PC-3 (cell line): ENCODE measurements around the gene URM1. TPM values are rescaled to one million over a fixed set of nuclear protein-coding genes. Genes with fewer than 3 reads are reported as not detected.

Source experiments
- ATAC-seq: fragments of 200-7000 bp; cut with Tn5 transposase; 2 replicates; pipeline ENCODE4 v1.9.1; 2020; ENCODE audit warnings: mild to moderate bottlenecking, moderate library complexity
- BruUV-seq: library from RNA; stranded (reverse); fragments of 400-500 nt; replicated peaks from 2 replicates; lab custom pipeline; 2021; lab: Mats Ljungman, UMichigan
- CTCF ChIA-PET: fragments of 300-600 bp; sonication (Branson Sonifier 250); formaldehyde crosslinking; loops from one replicate; lab custom pipeline; 2022; ENCODE audit warnings: antibody characterized with exemption; lab: Charles Lee
- POLR2A ChIA-PET: fragments of 300-600 bp; sonication (Branson Sonifier 250); formaldehyde crosslinking; loops from one replicate; lab custom pipeline; 2022; ENCODE audit warnings: antibody characterized with exemption; ENCODE audit not compliant: unreplicated experiment; lab: Charles Lee
- DNase-seq: peaks from one replicate; pipeline ENCODE4 v3.0.0-alpha.2; 2015
- H2AFZ ChIP-seq: fragments of 300-600 bp; sonication (generic); 2 replicates; pipeline ENCODE4 v1.6.0; 2016; ENCODE audit warnings: antibody characterized with exemption, low read length
- H3F3A ChIP-seq: fragments of 300-600 bp; sonication (generic); one replicate; pipeline ENCODE4 v1.6.0; 2017; ENCODE audit warnings: antibody characterized with exemption, low read length, control low read depth, mild to moderate bottlenecking; ENCODE audit not compliant: unreplicated experiment
- H3K27ac ChIP-seq: fragments of 300-600 bp; sonication (generic); 2 replicates; pipeline ENCODE4 v1.5.1; 2016; ENCODE audit warnings: mild to moderate bottlenecking, low read length
- H3K27me3 ChIP-seq: fragments of 300-600 bp; sonication (generic); 2 replicates; pipeline ENCODE4 v1.6.1; 2016; ENCODE audit warnings: low read length, mixed read lengths
- H3K36me3 ChIP-seq: fragments of 300-600 bp; sonication (generic); 2 replicates; pipeline ENCODE4 v1.6.1; 2016; ENCODE audit warnings: low read depth, mixed run types, low read length, mixed read lengths
- H3K4me1 ChIP-seq: fragments of 300-600 bp; sonication (generic); 2 replicates; pipeline ENCODE4 v1.5.1; 2016; ENCODE audit warnings: low read length; ENCODE audit not compliant: insufficient read depth
- H3K4me2 ChIP-seq: fragments of 300-600 bp; sonication (generic); 2 replicates; pipeline ENCODE4 v1.6.0; 2016; ENCODE audit warnings: low read length
- H3K4me3 ChIP-seq: fragments of 300-600 bp; sonication (generic); 2 replicates; pipeline ENCODE4 v1.5.1; 2016; ENCODE audit warnings: mild to moderate bottlenecking, low read length, mixed read lengths
- H3K79me2 ChIP-seq: fragments of 300-600 bp; sonication (generic); 2 replicates; pipeline ENCODE4 v1.6.1; 2017; ENCODE audit warnings: low read length, mixed read lengths
- H3K9ac ChIP-seq: fragments of 300-600 bp; sonication (generic); 2 replicates; pipeline ENCODE4 v1.6.0; 2016; ENCODE audit warnings: mild to moderate bottlenecking, low read length
- H3K9me2 ChIP-seq: fragments of 300-600 bp; sonication (generic); replicated peaks from 2 replicates; pipeline ENCODE4 v1.6.1; 2016; ENCODE audit warnings: mixed run types, low read length, mixed read lengths
- H3K9me3 ChIP-seq: fragments of 300-600 bp; sonication (generic); 2 replicates; pipeline ENCODE4 v1.6.1; 2016; ENCODE audit warnings: low read length, mixed read lengths
- H4K20me1 ChIP-seq: fragments of 300-600 bp; sonication (generic); 2 replicates; pipeline ENCODE4 v1.6.1; 2016; ENCODE audit warnings: low read length, mixed read lengths
- CTCF ChIP-seq: fragments of 300-600 bp; sonication (generic); conservative IDR thresholded peaks from 2 replicates; pipeline ENCODE4 v1.5.1; 2017; ENCODE audit warnings: antibody characterized with exemption, low read depth, mild to moderate bottlenecking, low read length
- EZH2 ChIP-seq: fragments of 300-600 bp; sonication (generic); IDR thresholded peaks from one replicate; pipeline ENCODE4 v1.6.1; 2017; ENCODE audit warnings: antibody characterized with exemption, mild to moderate bottlenecking, low read length; ENCODE audit not compliant: unreplicated experiment
- EZH2phosphoT487 ChIP-seq: fragments of 300-600 bp; sonication (generic); IDR thresholded peaks from 2 replicates; pipeline ENCODE4 v1.6.1; 2018; ENCODE audit warnings: mild to moderate bottlenecking, antibody characterized with exemption, low read length, borderline replicate concordance
- intact Hi-C: fragments of 100-400 bp; cut with micrococcal nuclease; formaldehyde crosslinking; loops from 2 replicates; pipeline ENCODE4 v1.9.0; 2023
- total RNA-seq: library from RNA; depleted of rRNA; stranded (reverse); fragments of >200 nt; gene quantifications from 2 replicates; pipeline ENCODE4 v1.2.3, GENCODE V29; 2014

Gene URM1
- total RNA-seq, 1 experiment from 2014 or later, result 29.1 TPM

GRCh38 chr9:128362774-128363173 is 8.4 kb upstream of the URM1 start:
- BruUV-seq, result no TSS peak
- H3K4me1 ChIP-seq, result peaks cover 12% of the 10 kb centered on the region
- no peak overlapping the region for H2AFZ ChIP-seq
- H3K27ac ChIP-seq, result no peak overlapping the region
- DNase-seq (no peak), ATAC-seq (no peak)
- intact Hi-C loops, result loop anchor here (5.0 kb wide), 2 partner anchors 50 to 65 kb away; no protein-coding TSS in a partner anchor
- TF ChIP-seq EZH2 (no peak), CTCF (no peak), EZH2phosphoT487 (no peak)
- H3K36me3 ChIP-seq, result no peaks in the 10 kb centered on the region
- no peak overlapping the region for H3K9ac ChIP-seq
- H3F3A ChIP-seq, result no peaks in the 10 kb centered on the region
- no peaks in the 10 kb centered on the region for H3K9me2 ChIP-seq
- ChIA-PET POLR2A (no interaction called here), CTCF (interaction anchor here (1.0 to 1.5 kb wide), 4 partner anchors 9 to 67 kb away, joined by 6 to 10 read pairs (median 7); partner anchors contain the start of gene URM1)
- no peaks in the 10 kb centered on the region for H4K20me1 ChIP-seq
- H3K9me3 ChIP-seq, result no peaks in the 10 kb centered on the region
- no peak overlapping the region for H3K4me3 ChIP-seq
- H3K79me2 ChIP-seq, result no peaks in the 10 kb centered on the region
- H3K4me2 ChIP-seq, result no peak overlapping the region
- no peaks in the 10 kb centered on the region for H3K27me3 ChIP-seq

DNA sequence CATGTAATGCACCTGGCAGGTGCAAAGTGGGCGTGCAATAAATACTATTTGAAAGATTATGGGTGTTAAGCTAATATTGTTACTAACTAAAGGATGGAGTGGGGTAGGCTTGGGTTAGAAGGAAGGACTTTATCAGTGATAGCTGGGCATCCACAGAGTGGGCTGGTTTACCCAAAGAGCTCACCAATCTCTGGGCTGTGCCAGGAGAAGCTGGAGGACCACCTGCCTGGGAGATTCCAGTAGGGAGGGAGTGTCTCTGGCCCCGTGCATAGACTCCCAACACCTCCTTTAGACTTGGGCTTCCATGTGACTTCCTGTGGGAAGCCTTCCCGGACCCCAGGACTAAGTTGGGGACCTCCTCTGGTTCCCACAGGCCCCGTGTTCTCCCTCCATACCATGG is 5.6 kb upstream of the URM1 start:
- no peak overlapping the region for H3K27ac ChIP-seq
- H3K27me3 ChIP-seq, result no peaks in the 10 kb centered on the region
- H3F3A ChIP-seq, result no peaks in the 10 kb centered on the region
- DNase-seq, result no peak
- CTCF ChIA-PET, result no interaction called here
- H3K9ac ChIP-seq, result no peak overlapping the region
- H3K4me2 ChIP-seq, result no peak overlapping the region
- no peaks in the 10 kb centered on the region for H3K36me3 ChIP-seq
- POLR2A ChIA-PET, result no interaction called here
- ATAC-seq, result no peak
- H4K20me1 ChIP-seq, result no peaks in the 10 kb centered on the region
- intact Hi-C loops, result no loop called here
- no peaks in the 10 kb centered on the region for H3K9me3 ChIP-seq
- H3K4me1 ChIP-seq, result peaks cover 16% of the 10 kb centered on the region
- no peaks in the 10 kb centered on the region for H3K9me2 ChIP-seq
- TF ChIP-seq EZH2phosphoT487, result no peak
- no peak for TF ChIP-seq CTCF
- no peak for TF ChIP-seq EZH2
- no TSS peak for BruUV-seq
- H2AFZ ChIP-seq, result no peak overlapping the region
- no peak overlapping the region for H3K4me3 ChIP-seq
- no peaks in the 10 kb centered on the region for H3K79me2 ChIP-seq

GRCh38 chr9:128369024-128369706 is 2.0 kb upstream of the URM1 start:
- no peaks in the 10 kb centered on the region for H3K9me2 ChIP-seq
- POLR2A ChIA-PET, result no interaction called here
- intact Hi-C loops, result no loop called here
- H3K27ac ChIP-seq, result no peak overlapping the region
- no peaks in the 10 kb centered on the region for H3F3A ChIP-seq
- no peaks in the 10 kb centered on the region for H4K20me1 ChIP-seq
- H3K79me2 ChIP-seq, result peaks cover 28% of the 10 kb centered on the region
- ATAC-seq (no peak), DNase-seq (no peak)
- TF ChIP-seq EZH2phosphoT487 (no peak), EZH2 (no peak), CTCF (no peak)
- no peaks in the 10 kb centered on the region for H3K36me3 ChIP-seq
- no peaks in the 10 kb centered on the region for H3K9me3 ChIP-seq
- no peak overlapping the region for H3K4me3 ChIP-seq
- H3K4me1 ChIP-seq, result peaks cover 12% of the 10 kb centered on the region; the same call in 1 of the 2 replicates
- no peaks in the 10 kb centered on the region for H3K27me3 ChIP-seq
- no peak overlapping the region for H3K4me2 ChIP-seq
- CTCF ChIA-PET, result interaction anchor here (0.7 kb wide), 1 partner anchor 52 kb away, joined by 3 read pairs; the partner anchor contains the start of gene CERCAM
- BruUV-seq, result no TSS peak
- no peak overlapping the region for H3K9ac ChIP-seq
- H2AFZ ChIP-seq, result no peak overlapping the region
